Mucosa of rectum (tissue), 2 donors: ENCODE measurements around the gene MR1.

ENCODE experiments used
- H3K27ac ChIP-seq, 2 donors: one replicate each; pipeline ENCODE4 v1.7.0; 2013; ENCODE audit warnings: inconsistent platforms in 2 of 2, low read depth in 2 of 2, low read length in 2 of 2
- H3K27me3 ChIP-seq, 2 donors: one replicate each; pipeline ENCODE4 v1.7.0; 2013; ENCODE audit warnings: low read length in 2 of 2; ENCODE audit not compliant: control insufficient read depth in 2 of 2, insufficient read depth in 2 of 2
- H3K36me3 ChIP-seq, 2 donors: one replicate each; pipeline ENCODE4 v1.7.0; 2013; ENCODE audit warnings: low read length in 2 of 2; ENCODE audit not compliant: control insufficient read depth in 2 of 2, insufficient read depth in 2 of 2
- H3K4me1 ChIP-seq, 2 donors: one replicate each; pipeline ENCODE4 v1.7.0; 2013; ENCODE audit warnings: low read length in 2 of 2, mild to moderate bottlenecking in 1 of 2; ENCODE audit not compliant: control insufficient read depth in 2 of 2, insufficient read depth in 2 of 2
- H3K4me3 ChIP-seq, 2 donors: one replicate each; pipeline ENCODE4 v1.7.0; 2013; ENCODE audit warnings: low read length in 2 of 2
- H3K9ac ChIP-seq, 2 donors: one replicate each; pipeline ENCODE4 v1.7.0; 2013; ENCODE audit warnings: low read length in 2 of 2, low read depth in 1 of 2, mild to moderate bottlenecking in 1 of 2
- H3K9me3 ChIP-seq, 2 donors: one replicate each; pipeline ENCODE4 v1.7.0; 2013; ENCODE audit warnings: low read length in 2 of 2; ENCODE audit not compliant: control insufficient read depth in 2 of 2
- donor health status: healthy.
- donor health status: Normal muscosa, but diverticular disease.

The MR1 gene

GRCh38 chr1:181033799-181034451 lies at the start of gene MR1:
Gene MR1 (plus strand): TSS chr1:181033983. CDS start chr1:181034008, 25 bp downstream.
- H3K27ac ChIP-seq = peak within 1 kb of the TSS; percentile 80 to 82
- H3K9me3 ChIP-seq = no peaks in the 10 kb centered on the region
- no peaks in the 10 kb centered on the region for H3K27me3 ChIP-seq
- peaks cover 8 to 11% of the 10 kb centered on the region in 2 donors for H3K4me1 ChIP-seq
- peak within 1 kb of the TSS; percentile 70 to 84 for H3K4me3 ChIP-seq
- H3K36me3 ChIP-seq = no peaks in the 10 kb centered on the region
- H3K9ac ChIP-seq = peak within 1 kb of the TSS; percentile 49 to 70

- Histone ChIP-seq H3K27ac (no peak overlapping the region), H3K36me3 (peaks cover 37 to 59% of the 10 kb centered on the region in 2 donors), H3K27me3 (no peaks in the 10 kb centered on the region), H3K4me3 (no peak overlapping the region), H3K9ac (no peak overlapping the region), H3K9me3 (no peaks in the 10 kb centered on the region), H3K4me1 (peaks cover 0 to 5% of the 10 kb centered on the region in 2 donors)
These were observed 45.5 kb upstream of the MR1 start for GRCh38 chr1:180988253-180988752.

- peaks cover 17 to 19% of the 10 kb centered on the region in 2 donors for H3K36me3 ChIP-seq
- H3K4me1 ChIP-seq = peaks cover 0 to 5% of the 10 kb centered on the region in 2 donors
- no peak overlapping the region for H3K4me3 ChIP-seq
- H3K9me3 ChIP-seq = no peaks in the 10 kb centered on the region
- H3K27ac ChIP-seq = no peak overlapping the region
- H3K27me3 ChIP-seq = no peaks in the 10 kb centered on the region
- no peak overlapping the region for H3K9ac ChIP-seq
These were observed 39.5 kb upstream of the MR1 start for GRCh38 chr1:180994262-180994661.

GRCh38 chr1:180997843-180998504 lies 35.8 kb upstream of the MR1 start:
- Histone ChIP-seq H3K9ac (no peak overlapping the region), H3K9me3 (no peaks in the 10 kb centered on the region), H3K27ac (no peak overlapping the region), H3K4me1 (no peaks in the 10 kb centered on the region), H3K36me3 (peaks cover 12 to 13% of the 10 kb centered on the region in 2 donors), H3K4me3 (no peak overlapping the region), H3K27me3 (no peaks in the 10 kb centered on the region)

GRCh38 chr1:181001091-181001780 lies 32.5 kb upstream of the MR1 start:
- Histone ChIP-seq H3K27me3 (no peaks in the 10 kb centered on the region), H3K4me3 (no peak overlapping the region), H3K4me1 (no peaks in the 10 kb centered on the region), H3K9ac (no peak overlapping the region), H3K36me3 (peaks cover 23 to 28% of the 10 kb centered on the region in 2 donors), H3K9me3 (no peaks in the 10 kb centered on the region), H3K27ac (no peak overlapping the region)

GRCh38 chr1:181002582-181003172 lies 31.1 kb upstream of the MR1 start:
- no peaks in the 10 kb centered on the region for H3K27me3 ChIP-seq
- no peak overlapping the region for H3K4me3 ChIP-seq
- no peak overlapping the region for H3K9ac ChIP-seq
- no peaks in the 10 kb centered on the region for H3K9me3 ChIP-seq
- H3K4me1 ChIP-seq = no peaks in the 10 kb centered on the region
- H3K27ac ChIP-seq = no peak overlapping the region
- H3K36me3 ChIP-seq = peaks cover 23 to 28% of the 10 kb centered on the region in 2 donors

GRCh38 chr1:181010789-181011188 lies 23.0 kb upstream of the MR1 start:
- H3K9ac ChIP-seq = no peak overlapping the region
- no peak overlapping the region for H3K4me3 ChIP-seq
- H3K27me3 ChIP-seq = no peaks in the 10 kb centered on the region
- H3K4me1 ChIP-seq = no peaks in the 10 kb centered on the region
- H3K36me3 ChIP-seq = peaks cover 0 to 4% of the 10 kb centered on the region in 2 donors
- H3K9me3 ChIP-seq = no peaks in the 10 kb centered on the region
- H3K27ac ChIP-seq = no peak overlapping the region

GRCh38 chr1:181011301-181012202 lies 22.2 kb upstream of the MR1 start:
- Histone ChIP-seq H3K9me3 (no peaks in the 10 kb centered on the region), H3K4me1 (no peaks in the 10 kb centered on the region), H3K36me3 (peaks cover 0 to 4% of the 10 kb centered on the region in 2 donors), H3K4me3 (no peak overlapping the region), H3K27me3 (no peaks in the 10 kb centered on the region), H3K27ac (no peak overlapping the region), H3K9ac (no peak overlapping the region)

GRCh38 chr1:181012203-181012745 lies 21.5 kb upstream of the MR1 start:
- no peaks in the 10 kb centered on the region for H3K4me1 ChIP-seq
- H3K4me3 ChIP-seq = no peak overlapping the region
- no peaks in the 10 kb centered on the region for H3K27me3 ChIP-seq
- no peaks in the 10 kb centered on the region for H3K9me3 ChIP-seq
- H3K27ac ChIP-seq = no peak overlapping the region
- peaks cover 0 to 4% of the 10 kb centered on the region in 2 donors for H3K36me3 ChIP-seq
- H3K9ac ChIP-seq = no peak overlapping the region
